HepG2 (cell line): ENCODE data around the gene CTDSPL2. TPM values are rescaled to one million over a fixed set of nuclear protein-coding genes. Genes with fewer than 3 reads are reported as not detected.

Experiments used
- ARID4A ChIP-seq: sonication (generic); formaldehyde crosslinking; IDR thresholded peaks from 2 replicates; pipeline ENCODE4 v1.5.0; 2020; ENCODE audit warnings: mild to moderate bottlenecking, missing genetic modification reagents, borderline replicate concordance
- CBX5 ChIP-seq: sonication (generic); formaldehyde crosslinking; IDR thresholded peaks from 2 replicates; pipeline ENCODE4 v1.4.0; 2020; ENCODE audit warnings: missing genetic modification reagents, borderline replicate concordance
- CEBPZ ChIP-seq: IDR thresholded peaks from 2 replicates; pipeline ENCODE4 v1.6.1; 2012; ENCODE audit warnings: low read length, improper control_type of control experiment
- ZNF3 ChIP-seq: IDR thresholded peaks from 2 replicates; pipeline ENCODE4 v1.7.0; 2017; ENCODE audit warnings: inconsistent platforms
- ZNF629 ChIP-seq: sonication (generic); formaldehyde crosslinking; conservative IDR thresholded peaks from 2 replicates; pipeline ENCODE4 v1.5.0; 2020; ENCODE audit warnings: missing genetic modification reagents
- ZNF639 ChIP-seq: conservative IDR thresholded peaks from 2 replicates; pipeline ENCODE4 v1.6.1; 2018; ENCODE audit warnings: missing genetic modification reagents
- ZNF646 ChIP-seq: sonication (generic); formaldehyde crosslinking; IDR thresholded peaks from 2 replicates; pipeline ENCODE4 v1.9.0; 2021; ENCODE audit warnings: mild to moderate bottlenecking, missing genetic modification reagents
- polyA plus RNA-seq, 8 experiments: library from polyadenylated mRNA; depleted of rRNA in 3 of 8; stranded (reverse) in 7 of 8; unstranded in 1 of 8; fragments of >200 nt; fragmentation: Illumina TruSeq in 4 of 8; extraction: Trizol in 4 of 8; gene quantifications; 2 replicates each; pipeline versions ENCODE4 v1.2.1 to v1.2.3, GENCODE V29; 2011 to 2016; ENCODE audit warnings: low read depth in 4 of 8, missing spikeins in 1 of 8, mixed read lengths in 1 of 8; ENCODE audit not compliant: insufficient read depth in 1 of 8
- total RNA-seq, 5 experiments: library from RNA; depleted of rRNA; stranded (reverse); fragments of >200 nt; fragmentation: Illumina TruSeq; extraction: Trizol; gene quantifications; 2 replicates each; pipeline ENCODE4 v1.2.3, GENCODE V29; 2016; ENCODE audit warnings: low read depth in 1 of 5

CTDSPL2 gene
- total and polyA plus RNA-seq, 2 of the 13 experiments (the other 11 are each of a cell fraction or from before 2014, with no cell fraction given): 37.4 to 56.2 TPM

GRCh38 chr15:44525018-44525417, 97.6 kb downstream of the CTDSPL2 start (continued):
- no peak for TF ChIP-seq CEBPZ
- TF ChIP-seq ZNF629 (CRISPR knock-in tag): no peak
- no peak for TF ChIP-seq ZNF639 (CRISPR knock-in tag)
- no peak for TF ChIP-seq ZNF3 (CRISPR knock-in tag)
- TF ChIP-seq ARID4A (CRISPR knock-in tag): no peak
- no peak for TF ChIP-seq CBX5
- TF ChIP-seq ZNF646 (CRISPR knock-in tag): no peak
